Stimulated activated CD4-positive, alpha-beta T cell treated with anti-CD3 and anti-CD28 coated beads, Interleukin-15, amount 100 ng/mL, for 48 hours (primary cell): ENCODE measurements around the gene HMGN3.
"Not testable (repeated sequence)": the region's sequence is repeated elsewhere in the genome, so short reads cannot be mapped to it uniquely, and the experiment has no call there.

Experiments
- DNase-seq, 2 donors: peaks; one replicate each; pipeline ENCODE4 v3.0.0-alpha.2; 2020; ENCODE audit warnings: low read depth in 2 of 2

Gene HMGN3

GRCh38 chr6:79234150-79235022, at the start of gene HMGN3:
TSS of gene HMGN3 (minus strand) at chr6:79234682.
- DNase-seq: peak; percentile 85 to 87

- no peak for DNase-seq
Observed at GRCh38 chr6:79280756-79281155, 46.3 kb upstream of the HMGN3 start.

DNA sequence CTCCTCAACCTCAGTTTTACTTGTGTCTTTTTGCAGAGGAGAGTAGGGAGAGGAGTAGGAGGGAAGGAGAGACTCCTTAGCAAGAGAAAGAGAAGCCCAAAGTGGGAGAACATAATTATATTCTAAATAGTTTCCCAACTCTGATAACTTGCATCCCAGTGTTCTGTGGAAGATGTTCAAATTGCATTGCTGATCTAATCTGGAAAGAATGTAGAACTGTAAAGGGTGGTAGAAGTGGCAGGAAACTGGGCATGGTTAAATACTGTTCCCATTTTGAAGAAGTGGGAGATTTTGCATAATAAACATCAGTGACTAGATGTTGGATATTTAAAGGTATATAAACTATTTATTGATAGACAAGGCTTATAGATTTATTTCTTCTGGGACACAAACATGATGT, 42.6 kb upstream of the HMGN3 start:
- no peak for DNase-seq

DNA sequence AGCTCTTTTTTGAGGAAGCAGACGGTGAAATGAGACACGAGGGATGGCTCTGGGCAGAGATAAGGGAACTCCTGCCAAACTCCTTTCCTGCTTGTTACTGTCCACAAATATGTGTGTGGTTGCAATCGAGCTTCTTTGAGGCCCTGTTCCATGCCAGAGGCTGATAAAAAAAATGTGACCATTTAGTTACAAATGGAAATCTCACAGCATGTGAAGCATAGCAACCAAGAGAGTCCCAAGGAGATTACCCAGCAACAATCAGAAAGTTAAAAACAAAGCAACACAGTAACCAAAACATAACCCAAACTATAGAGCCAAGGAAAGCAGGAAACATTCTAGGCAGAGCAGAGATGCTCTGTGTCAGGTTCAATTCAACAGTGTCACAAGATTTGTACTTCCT, 35.4 kb upstream of the HMGN3 start:
- no peak for DNase-seq

DNA sequence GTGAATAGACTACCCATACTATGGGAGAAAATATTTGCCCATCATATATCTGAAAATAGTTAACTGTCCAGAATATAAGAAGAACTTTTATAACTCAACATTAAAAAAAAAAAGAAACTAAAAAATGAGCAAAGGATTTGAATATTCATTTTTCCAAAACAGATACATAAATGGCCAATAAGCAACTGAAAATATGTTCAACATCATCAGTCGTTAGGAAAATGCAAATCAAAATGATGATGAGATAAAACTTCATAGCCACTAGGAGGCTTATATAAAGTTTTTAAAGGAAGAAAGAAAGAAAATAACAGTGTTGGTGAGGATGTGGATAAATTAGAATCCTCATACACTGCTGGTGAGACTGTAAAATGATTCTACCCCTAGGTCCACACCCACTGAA, 32.6 kb upstream of the HMGN3 start:
- no peak for DNase-seq

- DNase-seq: no peak
Observed at GRCh38 chr6:79266051-79266450, 31.6 kb upstream of the HMGN3 start.

- no peak for DNase-seq
Observed at GRCh38 chr6:79263359-79263758, 28.9 kb upstream of the HMGN3 start.

- no peak for DNase-seq
Observed at GRCh38 chr6:79261666-79262065, 27.2 kb upstream of the HMGN3 start.

DNA sequence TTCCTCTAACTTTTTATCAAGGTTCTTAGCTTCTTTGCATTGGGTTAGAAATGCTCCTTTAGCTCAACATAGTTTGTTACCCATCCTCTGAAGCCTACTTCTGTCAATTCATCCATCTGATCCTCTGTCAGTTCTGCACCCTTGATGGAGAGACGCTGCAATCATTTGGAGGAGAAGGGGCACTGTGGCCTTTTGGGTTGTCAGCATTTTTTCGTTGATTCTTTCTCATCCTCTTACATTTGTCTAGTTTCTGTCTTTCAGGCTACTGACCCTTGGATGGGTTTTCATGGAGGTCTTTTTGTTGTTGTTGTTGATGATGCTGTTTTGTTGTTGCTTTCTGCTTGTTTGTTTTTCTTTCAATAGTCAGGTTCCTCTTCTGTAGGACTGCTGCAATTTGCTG, 26.3 kb upstream of the HMGN3 start:
- no peak for DNase-seq

DNA sequence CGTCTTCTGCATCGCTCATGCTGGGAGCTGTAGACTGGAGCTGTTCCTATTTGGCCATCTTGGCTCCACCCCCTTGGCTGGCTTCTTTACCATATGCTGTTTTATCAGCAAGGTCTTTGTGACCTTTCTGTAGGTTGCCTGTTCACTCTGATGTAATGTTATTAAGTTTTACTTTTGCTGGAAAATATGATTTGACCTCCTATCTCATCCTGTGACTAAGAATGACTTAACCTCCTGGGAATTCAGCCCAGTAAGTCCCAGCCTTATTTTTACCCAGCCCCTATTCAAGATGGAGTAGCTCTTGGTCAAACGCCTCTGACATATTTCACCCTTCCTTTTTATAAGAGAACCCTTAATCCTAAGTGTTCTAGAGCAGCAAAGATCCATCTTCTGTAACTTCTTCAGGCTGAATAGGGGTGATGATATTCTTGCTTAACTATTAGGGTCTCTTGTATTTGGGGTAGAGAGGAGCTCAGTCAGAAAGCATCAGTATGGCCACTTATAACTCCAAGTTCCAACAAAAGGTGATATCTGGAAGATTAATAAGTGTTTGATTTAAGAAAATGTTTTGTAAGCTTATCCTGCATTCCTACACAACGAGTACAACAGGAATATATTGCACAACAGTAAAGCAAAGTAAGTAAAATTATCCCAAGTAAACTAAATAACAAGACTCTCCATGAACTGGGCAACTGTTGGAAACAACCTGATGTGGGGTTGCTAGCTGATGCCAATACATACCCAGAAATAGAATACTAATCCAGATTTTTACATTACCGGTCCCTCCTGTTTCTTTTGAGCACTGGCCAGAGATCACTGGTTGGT, 23.1 kb upstream of the HMGN3 start:
- DNase-seq: no peak

DNA sequence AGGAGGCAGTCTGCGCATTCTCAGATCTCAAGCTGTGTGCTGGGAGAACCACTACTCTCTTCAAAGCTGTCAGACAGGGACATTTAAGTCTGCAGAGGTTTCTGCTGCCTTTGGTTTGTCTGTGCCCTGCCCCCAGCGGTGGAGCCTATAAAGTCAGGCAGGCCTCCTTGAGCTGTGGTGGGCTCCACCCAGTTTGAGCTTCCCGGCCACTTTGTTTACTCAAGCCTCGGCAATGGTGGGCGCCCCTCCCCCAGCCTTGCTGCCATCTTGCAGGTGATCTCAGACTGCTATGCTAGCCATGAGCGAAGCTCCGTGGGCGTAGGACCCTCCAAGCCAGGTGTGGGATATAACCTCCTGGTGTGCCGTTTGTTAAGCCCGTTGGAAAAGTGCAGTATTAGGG, 22.3 kb upstream of the HMGN3 start:
- not testable (repeated sequence) for DNase-seq

GRCh38 chr6:79255086-79255485, 20.6 kb upstream of the HMGN3 start:
- DNase-seq: not testable (repeated sequence)

GRCh38 chr6:79250559-79250958, 16.1 kb upstream of the HMGN3 start:
- no peak for DNase-seq

- DNase-seq: no peak
Observed at GRCh38 chr6:79250107-79250514, 15.6 kb upstream of the HMGN3 start.

GRCh38 chr6:79249136-79249535, 14.7 kb upstream of the HMGN3 start:
- DNase-seq: no peak

GRCh38 chr6:79246891-79247290, 12.4 kb upstream of the HMGN3 start:
- DNase-seq: no peak

- no peak for DNase-seq
Observed at GRCh38 chr6:79241228-79241627, 6.7 kb upstream of the HMGN3 start.

- no peak for DNase-seq
Observed at GRCh38 chr6:79240509-79240908, 6.0 kb upstream of the HMGN3 start.

GRCh38 chr6:79239536-79240168, 5.2 kb upstream of the HMGN3 start:
- DNase-seq: no peak

GRCh38 chr6:79238919-79239318, 4.4 kb upstream of the HMGN3 start:
- DNase-seq: no peak

GRCh38 chr6:79236711-79237110, 2.2 kb upstream of the HMGN3 start:
- no peak for DNase-seq

GRCh38 chr6:79233611-79234149, 802 bp downstream of the HMGN3 start:
- peak; percentile 45 to 60 for DNase-seq
